ENCODE results near the gene MORN3. TPM values are rescaled to one million over a fixed set of nuclear protein-coding genes. Genes with fewer than 3 reads are reported as not detected.

MORN3 gene
- total RNA-seq, 2 donors from 2014 or later = 1.4 to 1.6 TPM

DNA sequence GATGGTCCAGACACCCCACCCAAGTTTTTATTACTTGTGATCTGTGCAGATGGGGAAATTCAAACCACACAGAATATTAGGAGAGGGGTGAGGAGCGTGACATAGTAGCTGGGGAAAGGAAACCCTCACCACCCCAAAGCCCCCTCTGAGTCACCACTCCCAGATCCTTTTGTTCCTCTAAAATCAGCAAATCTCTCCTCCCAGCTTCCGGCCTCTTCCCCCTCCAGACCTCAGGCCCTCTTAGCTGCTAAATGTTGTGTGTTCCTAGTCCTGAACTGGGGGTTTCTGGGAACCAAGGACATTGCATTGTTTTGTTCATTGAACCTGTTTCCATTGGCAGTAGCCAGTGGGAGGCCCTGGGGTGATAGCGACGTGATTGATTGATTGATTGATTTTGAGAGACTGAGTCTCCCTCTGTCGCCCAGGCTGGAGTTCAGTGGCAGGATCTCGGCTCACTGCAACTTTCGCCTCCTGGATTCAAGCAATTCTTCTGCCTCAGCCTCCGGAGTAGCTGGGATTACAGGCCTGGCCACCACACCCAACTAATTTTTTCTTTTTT is 49.0 kb downstream of the MORN3 start:
- no peak for TF ChIP-seq CTCF (conservative IDR thresholded peaks at IDR 0.05)
- Histone ChIP-seq H3K4me3 (ENCODE audit: low read length) (no peak overlapping the region), H3K4me1 (ENCODE audit: control insufficient read depth, insufficient read depth, low read length) (no peaks in the 10 kb centered on the region), H3K9me3 (ENCODE audit: control insufficient read depth, low read length) (no peaks in the 10 kb centered on the region), H3K27me3 (ENCODE audit: control insufficient read depth, insufficient read depth, low read length, poor library complexity, severe bottlenecking) (no peaks in the 10 kb centered on the region), H3K27ac (ENCODE audit: low read depth, low read length) (peak overlapping the region; percentile 1), H3K36me3 (ENCODE audit: control insufficient read depth, insufficient read depth, low read length) (no peaks in the 10 kb centered on the region), H3K9ac (ENCODE audit: extremely low read depth, low read length, poor library complexity, severe bottlenecking) (no peak overlapping the region)
- Mint-ChIP-seq H3K9me3 (no peaks in the 10 kb centered on the region), H3K4me1 (peaks cover 17% of the 10 kb centered on the region), H3K4me3 (no peak overlapping the region), H3K27me3 (ENCODE audit: insufficient read depth) (no peaks in the 10 kb centered on the region), H3K36me3 (ENCODE audit: low read depth) (no peaks in the 10 kb centered on the region), H3K27ac (peak overlapping the region; percentile 73)
- 68 to 76% methylated on average over 7 to 8 of the region's 8 CpGs for WGBS, 2 experiments (ENCODE audit: insufficient coverage in 1 of 2, insufficient read length in 1 of 2)
- peak; percentile 81 for DNase-seq

GRCh38 chr12:121618659-121619233 is 50.7 kb downstream of the MORN3 start:
- Histone ChIP-seq H3K27me3 (ENCODE audit: control insufficient read depth, insufficient read depth, low read length, poor library complexity, severe bottlenecking) (no peaks in the 10 kb centered on the region), H3K9ac (ENCODE audit: extremely low read depth, low read length, poor library complexity, severe bottlenecking) (no peak overlapping the region), H3K36me3 (ENCODE audit: control insufficient read depth, insufficient read depth, low read length) (no peaks in the 10 kb centered on the region), H3K9me3 (ENCODE audit: control insufficient read depth, low read length) (no peaks in the 10 kb centered on the region), H3K4me3 (ENCODE audit: low read length) (no peak overlapping the region), H3K4me1 (ENCODE audit: control insufficient read depth, insufficient read depth, low read length) (no peaks in the 10 kb centered on the region), H3K27ac (ENCODE audit: low read depth, low read length) (no peak overlapping the region)
- Mint-ChIP-seq H3K27ac (no peak overlapping the region), H3K4me3 (no peak overlapping the region), H3K27me3 (ENCODE audit: insufficient read depth) (no peaks in the 10 kb centered on the region), H3K9me3 (no peaks in the 10 kb centered on the region), H3K36me3 (ENCODE audit: low read depth) (no peaks in the 10 kb centered on the region), H3K4me1 (peaks cover 12% of the 10 kb centered on the region)
- WGBS, 2 experiments (ENCODE audit: insufficient coverage in 1 of 2, insufficient read length in 1 of 2) = 84 to 93% methylated on average over 2 to 5 of the region's 5 CpGs
- DNase-seq = no peak
- TF ChIP-seq CTCF (conservative IDR thresholded peaks at IDR 0.05) = no peak

- H3K4me3 Mint-ChIP-seq = no peak overlapping the region
- TF ChIP-seq CTCF (conservative IDR thresholded peaks at IDR 0.05) = no peak
- H3K4me1 Mint-ChIP-seq = peaks cover 12% of the 10 kb centered on the region
- H3K36me3 ChIP-seq (ENCODE audit: control insufficient read depth, insufficient read depth, low read length) = no peaks in the 10 kb centered on the region
- no peak overlapping the region for H3K27ac ChIP-seq (ENCODE audit: low read depth, low read length)
- 86 to 90% methylated on average over 4 to 7 of the region's 9 CpGs for WGBS, 2 experiments (ENCODE audit: insufficient coverage in 1 of 2, insufficient read length in 1 of 2)
- no peaks in the 10 kb centered on the region for H3K27me3 Mint-ChIP-seq (ENCODE audit: insufficient read depth)
- peaks cover 2% of the 10 kb centered on the region for H3K36me3 Mint-ChIP-seq (ENCODE audit: low read depth)
- peaks cover 2% of the 10 kb centered on the region for H3K9me3 Mint-ChIP-seq
- no peaks in the 10 kb centered on the region for H3K27me3 ChIP-seq (ENCODE audit: control insufficient read depth, insufficient read depth, low read length, poor library complexity, severe bottlenecking)
- H3K9me3 ChIP-seq (ENCODE audit: control insufficient read depth, low read length) = no peaks in the 10 kb centered on the region
- DNase-seq = no peak
- H3K9ac ChIP-seq (ENCODE audit: extremely low read depth, low read length, poor library complexity, severe bottlenecking) = no peak overlapping the region
- H3K4me3 ChIP-seq (ENCODE audit: low read length) = no peak overlapping the region
- no peaks in the 10 kb centered on the region for H3K4me1 ChIP-seq (ENCODE audit: control insufficient read depth, insufficient read depth, low read length)
- H3K27ac Mint-ChIP-seq = no peak overlapping the region
Observed at GRCh38 chr12:121614872-121615467, 54.5 kb downstream of the MORN3 start.
